T1000 (cell line): ENCODE data around the gene CFAP61.

Source experiments
- DNase-seq: peaks from one replicate; lab custom pipeline; 2025; ENCODE audit warnings: mixed read lengths; lab: John Stamatoyannopoulos, UW

Gene CFAP61

DNA sequence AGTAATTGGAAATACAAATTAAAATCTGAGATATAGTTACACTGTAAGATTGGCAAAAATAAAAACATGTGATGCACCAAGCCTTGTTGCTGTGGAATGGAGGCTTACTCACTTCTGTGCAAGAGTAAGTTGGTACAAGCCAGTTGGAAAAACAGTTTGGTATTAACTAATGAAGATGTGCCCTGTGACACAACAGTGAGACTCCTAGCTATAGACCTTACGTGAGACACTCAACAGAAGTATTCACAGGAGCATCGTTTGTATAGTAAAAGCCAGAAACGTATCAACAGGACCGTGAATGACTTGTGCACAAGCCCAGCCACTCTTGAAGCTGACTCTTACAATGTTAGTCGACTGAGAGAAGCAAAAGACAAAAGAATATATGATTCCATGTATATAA is 20.5 kb upstream of the CFAP61 start:
- no peak for DNase-seq

GRCh38 chr20:20034486-20034885 is 17.8 kb upstream of the CFAP61 start:
- no peak for DNase-seq

DNA sequence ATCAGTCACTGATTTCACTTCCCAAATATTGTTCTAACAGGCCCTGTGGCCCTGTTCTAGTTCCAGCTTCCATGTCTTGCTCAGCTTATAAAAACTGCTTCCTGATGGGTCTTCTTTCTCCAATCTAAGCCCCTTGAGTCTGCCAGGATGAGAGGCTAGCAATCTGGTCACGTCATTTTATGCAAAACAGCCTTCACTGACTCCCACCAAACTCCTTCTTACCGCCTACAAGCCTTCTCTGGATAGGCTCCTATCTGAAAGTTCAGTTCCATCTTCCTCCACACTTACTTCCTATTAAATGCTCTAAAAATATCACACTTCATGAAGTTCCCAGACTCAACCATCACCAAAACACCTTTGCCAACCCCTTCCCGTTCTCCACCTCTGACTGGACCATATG is 15.6 kb upstream of the CFAP61 start:
- no peak for DNase-seq

- DNase-seq, result no peak
Observed at GRCh38 chr20:20037960-20038359, 14.4 kb upstream of the CFAP61 start.

- no peak for DNase-seq
Observed at GRCh38 chr20:20038586-20038985, 13.7 kb upstream of the CFAP61 start.

DNA sequence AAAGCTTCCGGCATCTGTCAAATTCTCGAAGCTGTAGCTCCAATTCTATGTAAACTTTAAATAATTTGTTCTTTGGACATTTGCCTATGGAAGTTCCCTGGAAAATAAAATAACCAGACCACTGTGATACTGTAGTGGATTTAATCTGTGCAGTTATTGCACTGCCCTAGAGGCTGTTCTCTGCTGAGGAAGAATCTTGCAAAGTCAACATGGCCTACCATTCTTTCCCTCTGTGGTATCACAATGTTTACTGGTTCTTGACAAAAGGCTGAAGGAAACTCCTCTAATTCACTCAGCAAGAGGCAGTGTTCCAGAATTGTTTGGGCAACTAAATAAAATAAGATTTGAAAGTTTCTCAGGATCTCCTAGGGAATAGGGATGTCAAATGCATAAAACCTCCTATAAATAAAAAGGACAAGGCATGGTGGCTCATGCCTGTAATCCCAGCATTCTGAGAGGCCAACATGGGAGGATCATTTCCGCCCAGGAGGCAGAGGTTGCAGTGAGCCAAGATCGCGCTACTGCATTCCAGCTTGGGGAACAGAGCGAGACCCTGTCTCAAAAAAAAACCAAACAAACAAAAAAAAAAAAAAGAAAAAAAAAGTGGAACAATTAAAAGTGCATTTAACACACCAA is 12.5 kb upstream of the CFAP61 start:
- no peak for DNase-seq

- DNase-seq, result no peak
Observed at GRCh38 chr20:20051767-20052073, 612 bp upstream of the CFAP61 start.

DNA sequence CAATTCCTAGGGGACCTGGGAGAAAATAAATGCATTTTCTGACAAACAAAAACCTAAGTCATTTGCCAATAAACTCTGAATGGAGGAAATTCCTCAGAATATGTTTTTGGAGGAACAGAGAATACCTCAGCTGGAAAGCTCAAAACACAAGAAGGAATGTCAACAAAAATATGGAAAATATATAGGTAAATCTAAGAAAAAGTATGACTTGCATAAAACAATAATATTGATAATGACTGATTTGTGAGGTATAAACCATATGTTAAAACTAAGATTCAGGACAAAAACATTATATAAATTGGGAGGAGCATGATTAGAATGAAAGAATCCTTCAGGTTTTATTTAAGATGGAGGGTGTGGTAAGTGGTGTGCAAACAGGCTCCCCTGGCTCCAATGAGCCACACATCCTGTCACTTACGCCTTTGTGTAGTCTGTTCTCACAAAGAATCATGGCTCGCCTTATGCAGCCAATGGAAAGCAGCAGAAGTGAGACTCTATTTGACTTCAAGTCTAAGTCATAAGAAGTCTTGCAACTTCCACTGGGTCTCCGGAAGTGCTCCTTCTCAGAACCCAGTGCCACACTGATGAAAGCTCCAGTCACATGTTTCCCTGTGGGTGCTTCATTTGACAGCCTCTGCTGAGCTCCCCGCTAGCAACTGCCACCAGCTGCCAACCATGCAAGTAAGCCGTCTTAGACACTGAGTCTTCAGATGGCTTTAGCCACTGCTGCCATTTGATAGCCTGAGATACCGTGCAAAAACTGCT is 8.1 kb downstream of the CFAP61 start:
- DNase-seq, result no peak

DNA sequence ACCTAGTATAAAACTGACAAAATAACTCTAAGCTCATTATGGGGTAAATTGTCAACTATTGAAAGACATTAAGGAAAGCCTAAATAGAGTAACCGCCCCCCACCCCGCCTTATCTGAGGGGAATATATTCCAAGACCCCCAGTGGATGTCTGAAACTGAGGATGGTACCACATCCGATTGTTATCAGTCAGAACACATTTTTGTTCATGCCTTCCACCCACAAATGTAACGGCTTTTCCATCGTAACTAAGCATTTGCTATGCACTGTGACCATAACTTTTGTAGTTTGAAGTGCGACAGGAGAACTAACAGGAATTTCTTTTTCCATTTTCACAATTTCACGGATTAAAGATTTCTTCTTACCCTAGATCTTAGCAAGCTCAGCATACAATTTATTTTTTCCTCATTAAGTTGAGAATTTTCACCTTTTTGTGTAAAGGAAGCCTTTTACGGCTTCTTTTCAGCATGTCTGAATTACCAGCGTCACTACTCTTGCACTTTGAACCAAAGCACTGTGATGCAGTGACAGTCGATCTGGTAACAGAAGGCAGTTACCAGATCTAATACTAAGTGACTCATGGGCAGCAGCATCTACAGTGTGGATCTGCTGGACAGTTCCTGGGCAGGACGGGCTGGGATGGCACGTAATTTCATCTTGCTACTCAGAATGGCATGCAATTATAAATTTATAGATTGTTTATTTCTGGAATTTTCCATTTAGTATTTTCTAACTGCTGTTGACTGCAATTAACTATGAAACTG is 11.8 kb downstream of the CFAP61 start:
- no peak for DNase-seq

- no peak for DNase-seq
Observed at GRCh38 chr20:20065361-20065760, 13.0 kb downstream of the CFAP61 start.

GRCh38 chr20:20070871-20071726 is 18.8 kb downstream of the CFAP61 start:
- no peak for DNase-seq

GRCh38 chr20:20073801-20074371 is 21.6 kb downstream of the CFAP61 start:
- DNase-seq, result no peak

GRCh38 chr20:20075032-20075431 is 22.7 kb downstream of the CFAP61 start:
- no peak for DNase-seq

- DNase-seq, result no peak
Observed at GRCh38 chr20:20076297-20077065, 24.1 kb downstream of the CFAP61 start.

GRCh38 chr20:20078041-20078440 is 25.7 kb downstream of the CFAP61 start:
- no peak for DNase-seq

GRCh38 chr20:20079102-20079784 is 26.9 kb downstream of the CFAP61 start:
- DNase-seq, result no peak

- no peak for DNase-seq
Observed at GRCh38 chr20:20083807-20084206, 31.5 kb downstream of the CFAP61 start.

DNA sequence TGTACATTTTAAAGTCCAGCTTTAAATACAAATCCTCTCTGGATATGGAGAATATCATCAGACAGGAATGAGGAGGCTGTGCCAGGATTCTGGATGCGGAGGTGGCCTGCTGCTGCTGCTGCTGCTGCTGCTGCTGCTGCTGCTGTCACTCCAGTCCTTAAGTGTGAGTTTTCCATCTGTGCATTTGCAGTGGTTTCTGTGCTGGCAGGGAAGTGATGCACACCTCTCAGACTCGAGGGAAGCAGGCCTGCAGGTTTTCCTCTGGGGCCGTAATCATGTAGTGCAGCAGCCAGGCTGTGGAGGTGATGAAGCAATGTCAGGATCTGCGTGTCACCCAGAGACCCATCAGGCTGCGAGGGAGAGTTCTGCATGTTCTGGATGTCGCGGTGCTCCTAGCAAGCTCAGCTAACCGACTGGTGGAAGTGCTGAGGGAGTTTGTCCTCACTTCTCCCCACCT is 32.0 kb downstream of the CFAP61 start:
- no peak for DNase-seq

- no peak for DNase-seq
Observed at GRCh38 chr20:20085071-20085470, 32.7 kb downstream of the CFAP61 start.

- no peak for DNase-seq
Observed at GRCh38 chr20:20085812-20086211, 33.5 kb downstream of the CFAP61 start.
